COLO668 (cell line): ENCODE measurements around the gene COL25A1.
"Not testable (repeated sequence)": the region's sequence is repeated elsewhere in the genome, so short reads cannot be mapped to it uniquely, and the experiment has no call there.

ENCODE experiments used
- DNase-seq: peaks from one replicate; lab custom pipeline; 2025; ENCODE audit not compliant: unreplicated experiment; lab: John Stamatoyannopoulos, UW

Gene COL25A1

DNA sequence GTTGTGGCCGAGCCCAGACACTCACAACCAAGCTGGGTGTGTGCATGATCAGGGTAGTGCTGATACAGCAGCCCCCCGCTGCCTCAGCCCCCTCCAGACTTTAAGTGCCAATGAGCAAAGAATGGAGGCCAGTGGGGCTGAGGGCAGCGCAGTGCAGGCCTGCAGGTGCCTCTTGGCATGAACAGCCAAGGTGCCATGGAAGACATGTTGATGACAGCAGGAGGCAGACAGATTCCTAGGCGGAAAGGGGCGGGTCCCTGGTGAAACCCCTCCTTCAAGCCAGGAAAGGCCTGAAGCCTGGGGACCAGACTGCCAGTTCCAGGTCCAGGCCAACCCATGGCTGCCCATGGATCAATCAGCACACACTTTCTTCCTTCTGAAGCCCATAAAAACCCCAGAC, 286.3 kb downstream of the COL25A1 start:
- DNase-seq = no peak

GRCh38 chr4:109015413-109015810, 287.0 kb downstream of the COL25A1 start:
- DNase-seq = no peak

DNA sequence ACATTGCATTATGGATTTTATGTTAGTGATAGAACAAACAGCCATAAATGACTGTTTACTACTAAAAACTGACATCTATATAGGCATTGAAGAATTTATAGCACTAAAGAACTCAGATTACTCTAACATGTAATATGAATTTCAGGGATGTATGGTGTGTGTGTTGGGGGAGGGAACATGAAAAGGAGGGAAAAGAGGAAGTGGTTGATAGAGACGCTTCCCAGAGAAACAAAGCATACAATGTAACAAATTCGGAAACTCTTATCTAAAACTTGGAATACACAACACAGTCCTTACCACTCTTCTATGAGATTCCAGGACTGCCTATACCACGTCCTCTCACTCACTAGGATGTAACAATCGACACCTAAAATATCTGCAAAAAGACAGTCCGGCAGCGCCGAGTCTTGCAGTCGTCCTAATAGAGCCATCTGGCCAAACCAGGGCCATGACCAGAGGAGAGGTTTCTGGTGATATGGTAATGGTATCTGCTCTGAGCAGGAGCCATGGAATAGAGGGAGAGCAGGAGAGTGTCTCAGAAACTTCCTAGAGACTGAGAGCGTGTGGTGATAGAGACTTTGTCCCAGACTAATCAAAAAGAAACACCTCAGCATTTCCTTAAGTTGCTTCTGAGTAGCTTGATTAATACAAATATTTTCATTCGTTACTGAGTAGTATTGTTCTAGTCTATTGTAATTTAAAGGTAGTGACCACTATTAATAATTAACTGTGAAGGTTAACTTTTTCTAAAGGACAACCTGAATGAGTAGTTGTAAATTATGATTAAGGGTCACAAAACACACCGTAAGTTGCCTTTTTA, 287.7 kb downstream of the COL25A1 start:
- no peak for DNase-seq

DNA sequence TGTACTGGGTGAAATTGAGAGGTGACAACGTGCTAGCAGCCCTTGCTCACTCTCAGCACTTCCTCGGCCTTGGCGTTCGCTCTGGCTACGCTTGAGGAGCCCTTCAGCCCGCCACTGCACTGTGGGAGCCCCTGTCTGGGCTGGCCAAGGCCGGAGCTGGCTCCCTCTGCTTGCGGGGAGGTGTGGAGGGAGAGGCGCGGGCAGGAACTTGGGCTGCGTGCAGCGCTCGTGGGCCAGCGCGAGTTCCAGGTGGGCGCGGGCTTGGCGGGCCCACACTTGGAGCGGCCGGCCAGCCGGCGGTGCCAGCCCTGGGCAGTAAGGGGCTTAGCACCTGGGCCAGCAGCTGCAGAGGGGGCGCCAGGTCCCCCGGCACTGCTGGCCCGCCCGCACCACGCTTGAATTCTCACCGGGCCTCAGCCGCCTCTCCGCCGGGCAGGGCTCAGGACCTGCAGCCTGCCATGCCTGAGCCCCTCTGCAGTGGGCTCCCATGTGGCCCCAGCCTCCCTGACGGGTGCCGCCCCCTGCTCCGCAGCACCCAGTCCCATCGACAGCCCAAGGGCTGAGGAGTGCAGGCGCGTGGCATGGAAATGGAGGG, 290.1 kb downstream of the COL25A1 start:
- DNase-seq = no peak

DNA sequence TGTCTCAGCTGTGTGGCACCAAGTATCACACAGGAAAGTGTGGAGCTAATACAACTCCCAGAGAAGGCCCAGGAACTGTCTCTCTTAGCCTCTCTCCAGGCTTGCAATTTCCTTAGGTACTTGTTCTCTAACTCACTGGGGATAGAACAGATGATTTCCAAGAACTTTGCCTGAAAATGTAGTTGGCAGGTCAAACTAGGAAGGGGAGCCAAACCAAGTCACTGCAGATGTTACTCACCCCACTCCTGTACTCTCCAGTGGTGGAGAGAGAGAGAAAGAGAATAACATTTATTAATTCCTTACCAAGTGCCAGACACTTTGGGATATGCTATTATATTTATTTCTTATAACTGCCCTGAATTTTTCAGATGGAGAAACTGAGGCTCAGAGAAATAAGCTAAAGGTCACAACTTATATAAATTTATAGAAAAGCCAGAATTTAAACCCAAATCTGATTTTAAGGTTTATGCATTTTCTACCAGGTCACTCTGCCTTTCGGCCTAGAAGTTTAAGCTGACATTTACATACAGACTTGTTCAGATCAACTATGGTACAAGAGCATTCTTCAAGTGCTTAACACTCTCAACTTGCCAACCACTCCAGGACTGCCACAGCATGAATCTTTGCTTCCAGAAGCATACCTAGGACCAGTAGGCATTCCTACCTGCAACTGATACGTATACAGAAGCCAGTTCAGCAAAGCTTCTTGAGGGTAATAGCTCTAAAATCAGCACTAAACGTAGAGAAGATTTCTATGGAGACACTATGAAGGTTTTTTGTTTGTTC, 291.0 kb downstream of the COL25A1 start:
- DNase-seq = no peak

- DNase-seq = no peak
Observed at GRCh38 chr4:109010521-109010920, 291.9 kb downstream of the COL25A1 start.

DNA sequence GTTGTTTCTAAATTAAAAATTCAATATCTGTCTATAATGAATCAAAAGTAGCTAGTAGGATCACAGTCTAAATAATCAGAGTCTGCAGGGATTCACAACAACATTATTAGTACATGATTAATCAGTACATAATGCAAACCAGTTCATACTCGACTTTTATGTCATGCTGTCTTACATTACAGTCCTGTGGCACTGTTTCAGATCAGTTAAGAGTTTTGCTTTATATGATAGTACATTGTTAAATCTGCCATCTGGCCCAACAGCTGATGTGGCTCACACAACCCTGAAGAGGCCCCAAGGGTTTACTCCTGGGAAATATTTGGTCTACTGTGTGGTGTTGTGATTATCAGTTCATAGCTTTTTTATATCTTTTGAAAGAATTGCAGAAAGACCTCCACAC, 292.5 kb downstream of the COL25A1 start:
- DNase-seq = no peak

- no peak for DNase-seq
Observed at GRCh38 chr4:109007976-109008375, 294.5 kb downstream of the COL25A1 start.

- no peak for DNase-seq
Observed at GRCh38 chr4:109005523-109005922, 296.9 kb downstream of the COL25A1 start.

DNA sequence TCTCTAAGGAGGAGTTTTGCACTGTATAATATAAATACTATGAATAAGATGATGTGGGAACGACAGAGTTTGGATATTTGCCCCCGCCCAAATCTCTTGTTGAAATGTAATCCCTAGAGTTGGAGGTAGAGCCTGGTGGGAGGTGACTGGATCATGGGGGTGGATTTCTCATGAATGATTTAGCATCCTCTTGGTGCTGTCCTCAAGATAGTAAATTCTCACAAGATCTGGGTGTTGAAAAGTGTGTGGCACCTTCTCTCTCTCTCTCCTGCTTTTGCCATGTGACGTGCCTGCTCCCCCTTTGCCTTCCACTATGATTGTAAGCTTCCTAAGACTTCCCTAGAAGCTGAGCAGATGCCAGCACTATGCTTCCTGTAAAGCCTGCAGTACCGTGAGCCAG, 298.0 kb downstream of the COL25A1 start:
- DNase-seq = no peak

- DNase-seq = no peak
Observed at GRCh38 chr4:109003964-109004363, 298.5 kb downstream of the COL25A1 start.

- no peak for DNase-seq
Observed at GRCh38 chr4:108991551-108992328, 310.7 kb downstream of the COL25A1 start.

- DNase-seq = no peak
Observed at GRCh38 chr4:108988464-108989195, 313.8 kb downstream of the COL25A1 start.

- DNase-seq = not testable (repeated sequence)
Observed at GRCh38 chr4:108984495-108984894, 318.0 kb downstream of the COL25A1 start.

DNA sequence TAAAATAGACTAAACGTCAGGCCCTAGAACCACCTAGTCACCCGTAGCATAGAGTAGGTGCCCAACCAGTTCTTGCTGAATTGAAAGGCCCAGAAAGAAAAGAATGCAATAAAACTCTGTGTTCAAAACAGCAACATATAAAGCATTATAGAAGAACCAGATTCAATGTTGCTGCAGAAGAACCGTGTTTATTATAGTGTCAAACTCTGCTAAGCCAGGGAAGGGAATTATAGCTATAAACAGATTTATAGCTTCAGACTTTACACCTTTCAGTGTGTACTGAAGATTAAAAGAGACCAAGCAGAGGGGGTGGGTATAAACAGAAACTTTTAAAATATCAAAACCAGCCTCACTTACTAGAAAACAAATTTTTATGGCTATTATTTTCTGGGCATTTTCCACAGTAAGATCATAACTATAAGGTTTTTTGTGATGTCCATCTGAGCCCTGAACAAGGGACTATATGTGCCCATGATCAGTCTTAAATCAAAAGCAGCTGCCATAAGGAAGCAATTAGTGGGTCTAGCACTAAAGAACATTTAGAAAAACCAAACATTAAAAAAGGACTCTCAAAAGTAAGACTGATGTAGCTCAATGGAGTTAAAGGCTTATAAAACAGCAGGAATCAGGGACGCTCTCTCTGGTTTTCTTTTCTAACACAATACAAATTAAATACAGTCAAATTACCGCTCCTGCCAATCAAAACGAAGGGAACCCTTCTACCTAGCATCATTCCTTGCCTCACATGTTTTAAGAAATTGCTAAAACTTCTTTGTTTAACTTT, 319.9 kb downstream of the COL25A1 start:
- DNase-seq = no peak

DNA sequence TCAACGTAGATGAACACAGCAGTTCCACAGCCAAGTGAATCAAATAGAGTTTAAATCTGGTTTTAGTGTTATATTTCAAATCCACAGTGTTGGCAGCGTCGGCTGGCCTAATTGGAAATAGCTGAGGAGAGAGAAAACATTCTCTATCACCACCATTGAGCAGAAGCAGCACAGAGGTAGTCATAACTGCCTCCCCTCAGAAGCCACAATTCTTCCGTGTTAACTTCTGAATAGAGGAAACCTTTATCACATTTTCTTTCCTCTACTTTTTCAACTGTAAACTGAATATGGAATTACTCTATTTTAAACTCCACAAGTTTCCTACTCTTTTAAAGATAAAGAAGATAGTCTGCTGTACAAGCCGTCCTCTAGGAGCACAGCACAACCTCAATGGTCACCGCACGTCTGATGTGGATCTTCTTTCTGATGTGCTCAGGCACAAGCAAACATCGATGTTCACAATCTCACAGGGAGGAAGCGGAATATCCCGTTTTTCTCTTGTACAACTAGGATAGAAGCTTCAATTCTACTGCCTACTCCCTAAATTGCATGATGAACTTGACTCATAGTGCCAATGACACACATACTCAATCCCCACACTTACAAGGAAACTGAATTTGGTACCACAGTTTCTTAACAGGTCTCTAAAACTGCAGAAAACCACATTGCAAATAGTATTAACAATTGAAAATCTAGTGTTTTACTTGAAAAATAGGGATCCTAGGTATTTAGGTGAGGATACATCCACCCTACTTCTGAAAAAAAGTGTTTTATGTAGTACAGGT, 321.8 kb downstream of the COL25A1 start:
- no peak for DNase-seq

DNA sequence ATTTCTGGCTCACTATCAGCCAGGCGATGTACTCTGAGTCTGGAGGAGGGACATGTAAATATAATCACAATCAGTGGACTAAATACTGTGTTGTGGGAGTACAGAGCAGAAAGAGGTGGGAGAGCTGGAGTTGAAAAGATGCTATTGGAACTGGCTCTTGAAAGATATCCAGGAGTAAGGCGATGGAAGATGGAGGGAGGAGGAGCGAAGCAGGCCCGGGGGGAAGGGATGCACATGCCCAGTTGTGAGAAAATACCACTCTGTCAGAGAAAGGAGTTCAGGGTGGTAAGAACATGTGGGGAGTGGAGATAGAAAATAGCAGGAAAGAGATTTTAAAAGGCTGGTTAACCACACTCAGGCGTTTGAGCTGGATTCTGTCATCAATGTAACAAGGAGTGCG, 322.7 kb downstream of the COL25A1 start:
- no peak for DNase-seq

DNA sequence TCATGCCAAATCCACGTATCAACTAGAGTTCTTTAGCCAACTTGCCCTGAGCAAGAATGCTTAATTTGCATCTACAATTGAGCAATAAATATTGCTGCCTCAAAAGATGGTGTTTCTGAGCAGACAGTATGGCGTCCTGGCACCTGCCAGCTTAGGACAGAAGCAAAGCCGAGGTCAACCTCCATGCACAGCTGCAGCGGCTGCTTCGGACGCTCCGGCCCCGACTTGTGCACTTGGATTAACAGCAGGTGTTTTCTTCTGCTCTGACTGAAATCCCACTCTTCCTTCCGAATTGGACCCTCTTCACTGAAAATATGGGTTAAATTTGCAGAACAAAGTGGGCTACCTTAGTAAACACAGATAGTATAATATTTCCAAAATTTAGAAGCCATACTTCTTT, 324.4 kb downstream of the COL25A1 start:
- DNase-seq = no peak
